ENCODE results near the gene THOP1.

THOP1 gene

DNA sequence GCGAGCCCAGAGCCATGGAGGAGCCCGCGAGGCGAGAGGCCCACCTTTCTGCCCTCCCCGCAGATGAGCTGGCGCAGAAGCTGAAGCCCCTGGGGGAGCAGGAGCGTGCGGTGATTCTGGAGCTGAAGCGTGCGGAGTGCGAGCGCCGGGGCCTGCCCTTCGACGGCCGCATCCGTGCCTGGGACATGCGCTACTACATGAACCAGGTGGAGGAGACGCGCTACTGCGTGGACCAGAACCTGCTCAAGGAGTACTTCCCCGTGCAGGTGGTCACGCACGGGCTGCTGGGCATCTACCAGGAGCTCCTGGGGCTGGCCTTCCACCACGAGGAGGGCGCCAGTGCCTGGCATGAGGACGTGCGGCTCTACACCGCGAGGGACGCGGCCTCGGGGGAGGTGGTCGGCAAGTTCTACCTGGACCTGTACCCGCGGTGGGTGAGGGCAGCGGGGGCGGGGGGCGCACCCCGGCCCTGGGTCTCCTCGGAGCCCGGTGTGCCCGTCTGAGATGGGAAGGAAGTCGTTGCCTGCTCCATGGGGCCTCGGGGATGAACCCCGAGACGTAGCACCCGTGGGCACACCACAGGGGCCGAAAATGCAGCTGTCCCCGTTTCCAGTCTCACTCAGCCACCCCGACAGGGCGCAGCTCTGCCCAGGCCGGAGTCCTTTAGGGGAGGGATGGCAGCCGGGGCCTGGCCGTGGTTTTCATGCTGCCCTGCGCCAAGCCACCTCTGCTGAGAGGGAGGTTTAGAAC lies 22.3 kb downstream of the THOP1 start:
- Histone ChIP-seq H3K9ac (ENCODE audit: low read length) (no peak overlapping the region), H3K27me3 (ENCODE audit: control insufficient read depth, insufficient read depth, low read length) (no peaks in the 10 kb centered on the region), H3K36me3 (ENCODE audit: control insufficient read depth, insufficient read depth, low read length) (peaks cover 96% of the 10 kb centered on the region)

GRCh38 chr19:2808129-2808941 lies 23.0 kb downstream of the THOP1 start:
- no peaks in the 10 kb centered on the region for H3K4me1 ChIP-seq (ENCODE audit: control insufficient read depth, insufficient read depth, low read length)
- peaks cover 96% of the 10 kb centered on the region for H3K36me3 ChIP-seq (ENCODE audit: control insufficient read depth, insufficient read depth, low read length)
- no peak overlapping the region for H3K4me3 ChIP-seq (ENCODE audit: low read depth, low read length)
- H3K27ac ChIP-seq (ENCODE audit: low read depth, low read length) = no peak overlapping the region
- no peaks in the 10 kb centered on the region for H3K27me3 ChIP-seq (ENCODE audit: control insufficient read depth, insufficient read depth, low read length)
- no peaks in the 10 kb centered on the region for H3K9me3 ChIP-seq (ENCODE audit: control insufficient read depth, insufficient read depth, low read depth, low read length)
- no peak overlapping the region for H3K9ac ChIP-seq (ENCODE audit: low read length)

More for the DNA sequence above, 22.3 kb downstream of the THOP1 start:
- Histone ChIP-seq H3K9me3 (ENCODE audit: control insufficient read depth, insufficient read depth, low read depth, low read length) (no peaks in the 10 kb centered on the region), H3K4me3 (ENCODE audit: low read depth, low read length) (no peak overlapping the region), H3K27ac (ENCODE audit: low read depth, low read length) (no peak overlapping the region), H3K4me1 (ENCODE audit: control insufficient read depth, insufficient read depth, low read length) (no peaks in the 10 kb centered on the region)

- H3K36me3 ChIP-seq (ENCODE audit: control insufficient read depth, insufficient read depth, low read length) = peaks cover 97% of the 10 kb centered on the region
- H3K9ac ChIP-seq (ENCODE audit: low read length) = no peak overlapping the region
- H3K9me3 ChIP-seq (ENCODE audit: control insufficient read depth, insufficient read depth, low read depth, low read length) = no peaks in the 10 kb centered on the region
- H3K27me3 ChIP-seq (ENCODE audit: control insufficient read depth, insufficient read depth, low read length) = no peaks in the 10 kb centered on the region
- H3K4me1 ChIP-seq (ENCODE audit: control insufficient read depth, insufficient read depth, low read length) = no peaks in the 10 kb centered on the region
- no peak overlapping the region for H3K27ac ChIP-seq (ENCODE audit: low read depth, low read length)
- H3K4me3 ChIP-seq (ENCODE audit: low read depth, low read length) = no peak overlapping the region
Measured at GRCh38 chr19:2809387-2810140, 24.3 kb downstream of the THOP1 start.

DNA sequence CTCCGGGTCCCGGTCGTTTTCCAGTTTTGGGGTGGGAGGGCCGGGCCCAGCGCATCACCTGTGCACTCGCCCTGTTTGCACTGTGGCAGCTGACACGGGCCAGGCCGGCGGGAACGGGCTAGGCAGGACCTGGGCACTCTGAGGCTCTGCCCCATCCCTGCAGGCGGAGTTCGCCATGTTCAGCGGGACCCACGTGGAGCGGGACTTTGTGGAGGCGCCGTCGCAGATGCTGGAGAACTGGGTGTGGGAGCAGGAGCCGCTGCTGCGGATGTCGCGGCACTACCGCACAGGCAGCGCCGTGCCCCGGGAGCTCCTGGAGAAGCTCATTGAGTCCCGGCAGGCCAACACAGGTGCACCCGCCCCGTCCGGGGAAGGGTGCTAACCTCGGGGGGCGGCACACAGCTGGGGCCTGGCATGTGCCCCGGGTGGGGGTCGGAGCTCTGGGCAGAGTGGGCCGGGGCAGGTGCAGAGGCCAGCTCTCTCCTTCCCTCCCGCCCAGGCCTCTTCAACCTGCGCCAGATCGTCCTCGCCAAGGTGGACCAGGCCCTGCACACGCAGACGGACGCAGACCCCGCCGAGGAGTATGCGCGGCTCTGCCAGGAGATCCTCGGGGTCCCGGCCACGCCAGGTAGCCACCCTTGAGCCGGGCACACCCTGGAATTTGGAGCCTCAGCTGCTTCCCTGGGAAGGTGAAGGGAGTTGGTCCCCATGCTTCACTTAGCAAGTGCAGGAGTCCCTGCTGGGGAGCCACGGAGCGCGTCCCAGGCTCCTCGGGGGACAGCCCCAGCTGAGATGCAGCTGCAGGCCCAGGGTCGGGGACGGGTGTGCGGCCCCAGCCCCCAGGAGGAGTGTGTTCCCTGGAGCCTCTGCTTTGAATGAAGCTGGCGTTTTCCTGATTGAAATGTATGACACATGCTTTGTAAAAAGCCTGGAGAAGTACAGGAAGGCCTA lies 25.1 kb downstream of the THOP1 start:
- no peak overlapping the region for H3K27ac ChIP-seq (ENCODE audit: low read depth, low read length)

DNA sequence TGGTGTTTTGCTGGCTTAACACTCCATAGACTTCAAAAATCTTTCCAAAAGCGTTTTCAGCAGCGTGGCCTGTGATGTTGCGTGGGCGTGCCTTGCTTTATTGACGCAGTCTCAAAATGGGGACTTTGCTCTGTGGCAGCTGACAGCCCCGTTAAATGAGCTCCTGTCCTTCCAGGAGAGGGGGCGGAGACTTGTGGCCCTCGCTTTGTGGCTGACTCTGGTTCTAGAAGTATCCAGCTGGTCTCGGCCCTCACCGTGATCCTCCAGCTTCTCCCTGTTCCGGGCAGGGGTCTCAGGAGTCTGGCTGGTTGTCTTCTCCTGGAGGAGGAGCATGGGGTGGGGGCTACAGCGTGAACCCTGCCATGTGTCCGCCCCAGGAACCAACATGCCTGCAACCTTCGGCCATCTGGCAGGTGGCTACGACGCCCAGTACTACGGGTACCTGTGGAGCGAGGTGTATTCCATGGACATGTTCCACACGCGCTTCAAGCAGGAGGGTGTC lies 26.0 kb downstream of the THOP1 start:
- Histone ChIP-seq H3K36me3 (ENCODE audit: control insufficient read depth, insufficient read depth, low read length) (peaks cover 92% of the 10 kb centered on the region), H3K9ac (ENCODE audit: low read length) (no peak overlapping the region), H3K4me1 (ENCODE audit: control insufficient read depth, insufficient read depth, low read length) (no peaks in the 10 kb centered on the region), H3K9me3 (ENCODE audit: control insufficient read depth, insufficient read depth, low read depth, low read length) (no peaks in the 10 kb centered on the region), H3K4me3 (ENCODE audit: low read depth, low read length) (no peak overlapping the region), H3K27ac (ENCODE audit: low read depth, low read length) (no peak overlapping the region), H3K27me3 (ENCODE audit: control insufficient read depth, insufficient read depth, low read length) (no peaks in the 10 kb centered on the region)

More for the DNA sequence above, 25.1 kb downstream of the THOP1 start:
- H3K4me3 ChIP-seq (ENCODE audit: low read depth, low read length) = no peak overlapping the region
- H3K9ac ChIP-seq (ENCODE audit: low read length) = no peak overlapping the region
- H3K9me3 ChIP-seq (ENCODE audit: control insufficient read depth, insufficient read depth, low read depth, low read length) = no peaks in the 10 kb centered on the region
- no peaks in the 10 kb centered on the region for H3K4me1 ChIP-seq (ENCODE audit: control insufficient read depth, insufficient read depth, low read length)
- H3K27me3 ChIP-seq (ENCODE audit: control insufficient read depth, insufficient read depth, low read length) = no peaks in the 10 kb centered on the region
- peaks cover 96% of the 10 kb centered on the region for H3K36me3 ChIP-seq (ENCODE audit: control insufficient read depth, insufficient read depth, low read length)

DNA sequence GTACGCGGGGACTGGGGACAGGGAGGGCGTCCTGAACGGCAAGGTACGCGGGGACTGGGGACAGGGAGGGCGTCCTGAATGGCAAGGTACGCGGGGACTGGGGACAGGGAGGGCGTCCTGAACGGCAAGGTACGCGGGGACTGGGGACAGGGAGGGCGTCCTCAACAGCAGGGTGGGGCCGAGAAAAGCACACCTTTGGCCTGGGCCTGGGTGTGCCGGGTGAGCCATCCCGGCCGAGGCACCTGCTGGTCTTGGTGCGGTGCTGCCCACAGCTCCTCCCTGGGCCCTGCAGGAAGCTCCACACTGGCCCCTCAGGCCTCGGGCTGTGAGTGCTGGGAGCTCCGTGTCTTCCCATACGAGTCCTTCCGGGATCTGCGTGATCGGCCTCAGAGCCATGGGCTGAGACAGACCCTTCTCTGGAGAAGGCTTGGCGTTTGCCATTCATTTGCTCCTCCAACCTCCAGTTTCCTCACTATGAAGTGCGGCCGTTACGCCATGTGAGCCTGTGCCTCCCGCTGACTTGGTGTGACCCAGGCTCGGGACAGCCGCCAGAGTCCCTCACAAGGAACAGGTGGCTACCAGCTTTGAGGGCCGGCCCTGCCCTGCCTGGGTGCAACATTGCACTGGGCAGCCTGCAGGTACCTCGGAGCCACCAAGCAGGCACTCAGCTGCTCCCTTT lies 26.6 kb downstream of the THOP1 start:
- Histone ChIP-seq H3K27ac (ENCODE audit: low read depth, low read length) (no peak overlapping the region), H3K4me1 (ENCODE audit: control insufficient read depth, insufficient read depth, low read length) (no peaks in the 10 kb centered on the region), H3K9me3 (ENCODE audit: control insufficient read depth, insufficient read depth, low read depth, low read length) (no peaks in the 10 kb centered on the region), H3K27me3 (ENCODE audit: control insufficient read depth, insufficient read depth, low read length) (no peaks in the 10 kb centered on the region), H3K36me3 (ENCODE audit: control insufficient read depth, insufficient read depth, low read length) (peaks cover 86% of the 10 kb centered on the region), H3K4me3 (ENCODE audit: low read depth, low read length) (no peak overlapping the region), H3K9ac (ENCODE audit: low read length) (no peak overlapping the region)

GRCh38 chr19:2812414-2813234 lies 27.3 kb downstream of the THOP1 start:
- no peak overlapping the region for H3K27ac ChIP-seq (ENCODE audit: low read depth, low read length)
- H3K36me3 ChIP-seq (ENCODE audit: control insufficient read depth, insufficient read depth, low read length) = peaks cover 78% of the 10 kb centered on the region
- no peaks in the 10 kb centered on the region for H3K9me3 ChIP-seq (ENCODE audit: control insufficient read depth, insufficient read depth, low read depth, low read length)
- no peak overlapping the region for H3K4me3 ChIP-seq (ENCODE audit: low read depth, low read length)
- no peaks in the 10 kb centered on the region for H3K27me3 ChIP-seq (ENCODE audit: control insufficient read depth, insufficient read depth, low read length)
- H3K9ac ChIP-seq (ENCODE audit: low read length) = no peak overlapping the region
- no peaks in the 10 kb centered on the region for H3K4me1 ChIP-seq (ENCODE audit: control insufficient read depth, insufficient read depth, low read length)

GRCh38 chr19:2813235-2814160 lies 28.2 kb downstream of the THOP1 start:
- no peaks in the 10 kb centered on the region for H3K27me3 ChIP-seq (ENCODE audit: control insufficient read depth, insufficient read depth, low read length)
- H3K9me3 ChIP-seq (ENCODE audit: control insufficient read depth, insufficient read depth, low read depth, low read length) = no peaks in the 10 kb centered on the region
- no peak overlapping the region for H3K27ac ChIP-seq (ENCODE audit: low read depth, low read length)
- no peak overlapping the region for H3K9ac ChIP-seq (ENCODE audit: low read length)
- peaks cover 69% of the 10 kb centered on the region for H3K36me3 ChIP-seq (ENCODE audit: control insufficient read depth, insufficient read depth, low read length)
- no peak overlapping the region for H3K4me3 ChIP-seq (ENCODE audit: low read depth, low read length)
- no peaks in the 10 kb centered on the region for H3K4me1 ChIP-seq (ENCODE audit: control insufficient read depth, insufficient read depth, low read length)

DNA sequence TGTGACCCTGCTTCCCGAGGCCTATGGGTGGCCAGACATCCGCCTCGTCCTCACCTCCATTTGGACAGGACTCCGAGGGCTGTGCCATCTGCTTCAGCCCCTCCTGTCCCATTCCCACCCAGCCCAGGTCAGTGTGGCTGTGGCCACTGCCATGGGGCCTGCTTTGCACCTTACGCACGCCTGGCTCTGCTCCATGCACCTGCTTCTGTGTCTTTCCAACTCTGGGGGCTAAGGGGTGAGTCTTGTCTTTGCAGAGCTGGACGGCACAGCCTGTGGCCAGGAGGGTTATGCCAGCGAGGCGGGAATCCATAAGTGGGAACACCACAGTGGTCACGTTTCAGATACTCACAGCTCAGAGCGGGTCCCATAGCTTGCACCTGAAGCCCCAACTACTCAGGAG lies 29.1 kb downstream of the THOP1 start:
- H3K4me1 ChIP-seq (ENCODE audit: control insufficient read depth, insufficient read depth, low read length) = no peaks in the 10 kb centered on the region
- no peaks in the 10 kb centered on the region for H3K27me3 ChIP-seq (ENCODE audit: control insufficient read depth, insufficient read depth, low read length)
- H3K9me3 ChIP-seq (ENCODE audit: control insufficient read depth, insufficient read depth, low read depth, low read length) = no peaks in the 10 kb centered on the region
- no peak overlapping the region for H3K4me3 ChIP-seq (ENCODE audit: low read depth, low read length)
- H3K27ac ChIP-seq (ENCODE audit: low read depth, low read length) = no peak overlapping the region
- H3K9ac ChIP-seq (ENCODE audit: low read length) = no peak overlapping the region
- H3K36me3 ChIP-seq (ENCODE audit: control insufficient read depth, insufficient read depth, low read length) = peaks cover 60% of the 10 kb centered on the region

All from HUES6 (cell line).